Suprapubic skin (tissue), 4 donors: ENCODE results near the gene HES1.

Experiments
- POLR2A ChIP-seq, 2 donors: fragments of 450-650 bp; IDR thresholded peaks; one replicate each; pipeline ENCODE4 v1.6.1; 2017; ENCODE audit warnings: antibody characterized with exemption in 2 of 2, mild to moderate bottlenecking in 2 of 2, moderate library complexity in 2 of 2
- POLR2AphosphoS5 ChIP-seq, 3 donors: sonication (generic); formaldehyde crosslinking; IDR thresholded peaks; one replicate each; pipeline ENCODE4 v1.6.1; 2017; ENCODE audit warnings: antibody characterized with exemption in 3 of 3
- TF ChIP-seq, protein P1 (sequence below), 2 donors: fragments of 200-600 bp in 1 of 2; fragments of 450-650 bp in 1 of 2; sonication (generic) in 1 of 2; IDR thresholded peaks; one replicate each; pipeline ENCODE4 v1.5.1; 2016 to 2019; ENCODE audit warnings: antibody characterized with exemption in 2 of 2, mild to moderate bottlenecking in 1 of 2, moderate library complexity in 1 of 2

DNA sequence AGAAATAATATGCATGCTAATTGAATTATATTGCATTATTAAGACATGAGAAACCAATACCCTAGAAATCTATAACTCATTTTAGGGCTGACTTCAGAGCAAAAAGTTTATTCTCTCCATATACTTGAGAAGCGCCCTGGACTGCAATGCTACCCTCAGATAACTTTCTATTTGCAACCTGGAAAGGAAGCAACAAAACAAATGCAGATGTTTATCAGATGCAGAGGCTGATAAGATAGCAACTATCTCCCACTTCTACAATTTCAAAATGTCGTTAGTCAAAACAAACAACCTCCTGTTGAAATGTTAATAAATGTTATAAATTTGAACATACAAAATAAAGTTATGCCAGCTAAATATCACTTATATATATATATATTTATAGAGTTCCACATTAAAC lies 34.8 kb downstream of the HES1 start:
- TF ChIP-seq, protein P1, sequence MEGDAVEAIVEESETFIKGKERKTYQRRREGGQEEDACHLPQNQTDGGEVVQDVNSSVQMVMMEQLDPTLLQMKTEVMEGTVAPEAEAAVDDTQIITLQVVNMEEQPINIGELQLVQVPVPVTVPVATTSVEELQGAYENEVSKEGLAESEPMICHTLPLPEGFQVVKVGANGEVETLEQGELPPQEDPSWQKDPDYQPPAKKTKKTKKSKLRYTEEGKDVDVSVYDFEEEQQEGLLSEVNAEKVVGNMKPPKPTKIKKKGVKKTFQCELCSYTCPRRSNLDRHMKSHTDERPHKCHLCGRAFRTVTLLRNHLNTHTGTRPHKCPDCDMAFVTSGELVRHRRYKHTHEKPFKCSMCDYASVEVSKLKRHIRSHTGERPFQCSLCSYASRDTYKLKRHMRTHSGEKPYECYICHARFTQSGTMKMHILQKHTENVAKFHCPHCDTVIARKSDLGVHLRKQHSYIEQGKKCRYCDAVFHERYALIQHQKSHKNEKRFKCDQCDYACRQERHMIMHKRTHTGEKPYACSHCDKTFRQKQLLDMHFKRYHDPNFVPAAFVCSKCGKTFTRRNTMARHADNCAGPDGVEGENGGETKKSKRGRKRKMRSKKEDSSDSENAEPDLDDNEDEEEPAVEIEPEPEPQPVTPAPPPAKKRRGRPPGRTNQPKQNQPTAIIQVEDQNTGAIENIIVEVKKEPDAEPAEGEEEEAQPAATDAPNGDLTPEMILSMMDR (IDR thresholded peaks at IDR 0.05): no peak
- TF ChIP-seq POLR2AphosphoS5 (IDR thresholded peaks at IDR 0.05): no peak
- no peak for TF ChIP-seq POLR2A (IDR thresholded peaks at IDR 0.05)
